ENCODE results near the gene KLHDC7B.
"Not testable (repeated sequence)": the region's sequence is repeated elsewhere in the genome, so short reads cannot be mapped to it uniquely, and the experiment has no call there.

KLHDC7B gene

GRCh38 chr22:50517495-50518260 is 28.0 kb upstream of the KLHDC7B start:
- no peak for DNase-seq (ENCODE audit: low spot score)

DNA sequence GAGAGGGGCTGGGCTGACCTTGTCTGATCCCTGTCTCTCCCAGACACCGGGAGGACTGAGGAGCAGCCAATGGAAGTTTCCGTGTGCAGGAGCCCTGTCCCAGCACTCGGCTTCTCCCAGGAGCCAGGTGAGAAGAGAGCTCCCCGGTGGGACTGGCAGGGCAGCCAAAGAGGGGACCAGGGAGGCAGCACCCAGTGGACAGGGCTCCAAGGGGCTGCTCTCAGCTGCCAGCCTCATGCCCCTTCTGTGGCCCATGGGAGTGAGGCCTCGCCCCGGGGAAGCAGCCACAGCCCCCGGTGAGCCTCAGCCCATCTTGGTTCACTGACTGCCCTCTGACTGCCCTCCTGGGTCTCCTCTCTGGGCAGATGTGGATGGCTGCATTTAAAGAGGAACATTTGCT is 27.1 kb upstream of the KLHDC7B start:
- no peak for DNase-seq (ENCODE audit: low spot score)

- DNase-seq (ENCODE audit: low spot score), result no peak
These were observed 26.5 kb upstream of the KLHDC7B start for GRCh38 chr22:50519151-50519550.

- DNase-seq (ENCODE audit: low spot score), result not testable (repeated sequence)
These were observed 25.5 kb upstream of the KLHDC7B start for GRCh38 chr22:50520184-50520583.

DNA sequence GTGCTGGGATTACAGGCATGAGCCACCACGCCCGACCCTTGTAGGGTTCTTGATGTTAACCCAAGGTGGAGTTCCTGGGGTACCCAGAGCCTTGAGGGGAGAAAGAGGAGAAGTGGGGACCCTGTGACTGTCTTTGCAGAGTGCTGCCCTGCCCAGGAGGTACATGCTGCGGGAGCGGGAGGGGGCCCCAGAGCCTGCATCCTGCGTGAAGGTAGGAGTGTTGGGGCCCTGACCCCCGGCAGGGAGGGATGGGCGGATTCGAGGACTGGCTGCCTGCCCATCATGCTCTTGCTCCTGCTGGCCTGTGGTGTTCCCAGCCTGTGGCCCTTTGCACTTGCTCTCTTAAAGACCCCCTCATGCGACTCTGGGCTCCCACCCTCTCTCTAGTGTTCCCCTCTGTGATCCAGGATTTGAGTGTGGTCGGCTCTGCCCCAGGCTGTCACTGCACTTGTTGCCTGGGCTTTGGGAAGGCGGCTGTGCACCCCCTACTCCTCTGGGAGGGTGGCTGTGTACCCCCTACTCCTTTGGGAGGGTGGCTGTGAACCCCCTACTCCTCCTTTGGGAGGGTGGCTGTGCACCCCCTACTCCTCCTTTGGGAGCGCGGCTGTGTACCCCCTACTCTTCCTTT is 24.8 kb upstream of the KLHDC7B start:
- DNase-seq (ENCODE audit: low spot score), result no peak

- DNase-seq (ENCODE audit: low spot score), result no peak
These were observed 24.0 kb upstream of the KLHDC7B start for GRCh38 chr22:50521710-50522109.

DNA sequence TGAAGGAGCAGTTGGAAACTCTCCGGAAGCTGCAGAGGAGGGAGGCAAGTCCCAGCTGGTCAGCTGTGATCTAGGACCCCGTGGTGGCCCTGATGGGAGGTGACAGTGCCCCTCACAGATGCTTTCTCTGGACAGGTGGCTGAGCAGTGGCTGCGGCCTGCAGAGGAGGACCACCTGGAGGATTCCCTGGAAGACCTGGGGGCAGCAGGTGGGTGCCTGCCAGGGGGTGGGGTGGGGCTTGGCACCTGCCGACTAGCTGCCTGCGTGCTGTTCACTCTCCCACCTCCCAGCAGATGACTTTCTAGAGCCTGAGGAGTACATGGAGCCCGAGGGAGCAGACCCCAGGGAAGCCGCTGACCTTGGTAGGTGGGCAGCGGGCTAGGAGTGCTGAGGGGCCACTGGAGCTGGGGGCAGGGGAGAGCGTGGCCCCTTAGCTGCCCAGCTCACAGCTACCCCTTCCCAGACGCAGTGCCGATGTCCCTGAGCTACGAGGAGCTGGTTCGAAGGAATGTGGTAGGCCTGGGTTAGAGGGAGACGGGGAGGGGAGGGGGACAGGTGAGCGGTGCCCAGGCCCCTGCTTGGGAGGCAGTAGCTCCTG is 23.4 kb upstream of the KLHDC7B start:
- no peak for DNase-seq (ENCODE audit: low spot score)

- no peak for DNase-seq (ENCODE audit: low spot score)
These were observed 22.8 kb upstream of the KLHDC7B start for GRCh38 chr22:50522806-50523438.

DNA sequence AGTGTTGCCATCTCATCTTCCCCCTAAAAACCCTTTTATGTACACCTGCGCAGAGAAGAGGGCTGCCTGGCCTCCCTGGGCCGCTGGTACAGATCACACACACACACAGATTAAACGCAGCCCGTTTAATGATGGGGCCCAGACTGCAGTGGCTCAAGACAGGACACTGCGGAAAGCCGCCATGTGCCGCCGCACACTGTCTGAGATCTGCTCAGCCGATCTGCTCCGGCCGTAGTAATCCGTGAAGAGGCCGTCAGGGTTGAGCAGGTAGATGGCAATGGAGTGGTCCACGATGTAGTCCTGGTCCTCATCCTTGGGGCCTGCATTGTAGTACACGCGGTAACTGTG is 22.3 kb upstream of the KLHDC7B start:
- no peak for DNase-seq (ENCODE audit: low spot score)

GRCh38 chr22:50523806-50524675 is 21.7 kb upstream of the KLHDC7B start:
- DNase-seq (ENCODE audit: low spot score), result no peak

GRCh38 chr22:50524676-50525103 is 21.0 kb upstream of the KLHDC7B start:
- peak; percentile 23 for DNase-seq (ENCODE audit: low spot score)

DNA sequence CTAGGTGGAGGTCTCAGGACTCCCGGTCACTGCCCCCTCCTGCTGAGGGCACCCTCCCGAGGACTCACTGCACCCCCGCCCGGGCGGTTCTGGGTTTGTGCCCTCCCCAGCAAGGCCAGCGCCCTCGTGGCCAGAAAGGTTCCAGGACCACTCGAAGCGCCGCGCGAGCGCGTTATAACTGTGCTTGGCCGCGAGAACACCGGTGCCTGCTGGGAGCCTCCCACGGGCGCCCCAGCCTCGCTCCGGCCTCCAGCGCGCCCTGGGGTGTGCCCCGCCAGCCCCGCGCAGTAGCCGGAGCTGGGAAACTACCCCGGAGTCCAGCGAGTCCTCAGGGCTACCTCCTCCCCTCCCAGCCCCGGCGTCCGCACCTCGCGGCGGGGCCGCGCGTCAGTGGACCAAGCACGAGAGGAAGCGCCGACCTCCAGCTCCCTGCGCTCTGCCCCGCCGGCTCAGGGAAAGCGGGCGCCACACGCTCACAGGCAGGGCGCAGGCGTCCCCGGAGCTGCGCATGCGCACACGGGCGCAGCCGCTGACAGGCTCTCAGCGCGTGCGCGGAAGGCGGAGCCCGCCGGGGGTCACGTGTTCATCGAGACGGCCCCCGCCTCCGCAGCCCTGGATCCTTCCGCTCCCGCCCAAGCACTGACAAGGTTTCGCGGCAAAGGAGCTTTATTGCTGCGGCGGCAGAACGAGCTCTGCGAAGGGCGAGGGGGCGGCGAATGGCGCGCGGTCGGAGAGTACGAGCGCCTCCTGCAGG is 20.4 kb upstream of the KLHDC7B start, which contains the start of gene SCO2:
Gene SCO2 (minus strand): TSS at position 495 of the 754 bp plus-strand sequence. CDS start 1,187 bp downstream, outside the sequence.
- peak; percentile 95 for DNase-seq (ENCODE audit: low spot score)

GRCh38 chr22:50525858-50526107 is 19.9 kb upstream of the KLHDC7B start:
- no peak for DNase-seq (ENCODE audit: low spot score)

DNA sequence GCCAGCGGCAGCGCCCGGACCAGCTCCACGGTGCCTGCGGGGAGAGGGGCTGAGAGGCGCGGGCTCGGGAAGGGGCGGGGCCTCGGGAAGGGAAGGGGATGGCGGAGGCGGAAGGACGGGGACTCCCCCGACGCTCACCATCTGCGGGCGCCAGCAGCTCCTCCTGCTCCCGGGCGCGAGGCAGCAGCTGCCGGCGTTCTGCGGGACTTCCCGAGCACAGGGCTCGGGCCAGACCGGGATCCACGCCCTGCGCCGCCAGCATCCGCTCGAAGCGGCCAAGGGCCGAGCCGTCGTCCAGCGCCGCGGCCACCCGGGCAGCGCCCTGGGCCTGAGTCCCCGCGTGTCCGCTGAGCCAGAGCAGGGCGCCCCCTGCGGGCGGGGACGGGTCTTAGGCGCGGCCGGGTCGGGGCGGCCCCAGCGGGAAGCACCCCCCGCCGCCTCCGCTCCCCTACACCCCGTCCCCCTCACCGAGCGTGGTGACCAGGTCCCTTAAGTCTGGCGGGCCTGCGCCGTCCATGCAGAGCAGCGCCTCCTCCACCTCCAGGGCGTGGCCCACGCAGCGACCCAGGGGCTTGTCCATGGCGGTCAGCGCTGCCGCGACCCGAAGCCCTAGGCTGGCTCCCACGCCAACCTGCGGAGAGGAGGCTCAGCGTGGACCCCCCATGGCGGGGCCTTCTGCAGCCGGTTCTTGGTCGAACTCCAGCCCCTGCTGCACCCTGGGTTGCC is 19.4 kb upstream of the KLHDC7B start:
- DNase-seq (ENCODE audit: low spot score), result peak; percentile 62

DNA sequence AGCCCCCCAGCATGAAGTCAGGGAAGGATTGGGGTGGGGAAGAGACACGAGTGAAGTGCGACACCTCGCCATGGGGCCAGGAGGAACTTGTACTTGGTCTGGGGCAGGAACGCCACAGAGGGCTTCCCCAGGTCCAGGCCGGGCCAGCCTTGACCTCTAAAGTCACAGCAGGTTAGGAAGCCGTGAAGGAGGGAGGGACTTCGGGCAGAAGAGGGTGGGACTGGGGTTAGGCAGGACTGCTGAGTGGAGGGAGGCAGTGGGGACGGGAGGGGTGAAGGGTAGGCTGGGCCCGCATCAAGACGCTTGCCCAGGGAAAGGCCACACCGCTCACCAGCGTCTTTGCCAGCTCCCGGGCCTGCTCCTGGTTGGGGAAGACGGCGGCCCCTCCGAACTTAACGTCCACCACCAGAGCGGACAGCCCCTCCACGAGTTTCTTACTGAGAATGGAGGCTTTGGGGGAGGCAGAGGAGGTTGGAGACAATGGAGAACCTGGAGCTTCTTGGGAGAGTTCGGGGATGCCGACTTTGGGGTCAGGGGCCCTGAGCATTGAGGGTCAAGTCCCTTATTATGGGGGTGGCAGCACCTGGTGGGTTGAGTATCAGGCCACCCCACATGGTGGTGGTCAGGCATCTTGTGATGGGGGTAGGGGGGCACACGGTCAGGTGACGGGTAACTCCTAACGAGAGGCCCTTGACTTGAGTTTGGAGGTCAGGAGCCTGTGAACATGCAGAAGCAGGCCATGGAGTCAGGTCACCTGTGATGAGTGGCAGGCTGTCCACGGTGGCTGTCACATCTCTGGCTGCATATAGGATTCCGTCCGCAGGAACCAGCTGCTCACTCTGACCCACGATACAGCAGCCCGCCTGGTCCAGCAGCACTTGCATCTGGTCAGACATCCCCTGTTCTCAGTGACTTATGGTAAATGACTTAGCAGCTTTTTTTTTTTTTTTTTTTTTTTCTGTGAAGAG is 18.6 kb upstream of the KLHDC7B start:
- peak; percentile 30 for DNase-seq (ENCODE audit: low spot score)

DNA sequence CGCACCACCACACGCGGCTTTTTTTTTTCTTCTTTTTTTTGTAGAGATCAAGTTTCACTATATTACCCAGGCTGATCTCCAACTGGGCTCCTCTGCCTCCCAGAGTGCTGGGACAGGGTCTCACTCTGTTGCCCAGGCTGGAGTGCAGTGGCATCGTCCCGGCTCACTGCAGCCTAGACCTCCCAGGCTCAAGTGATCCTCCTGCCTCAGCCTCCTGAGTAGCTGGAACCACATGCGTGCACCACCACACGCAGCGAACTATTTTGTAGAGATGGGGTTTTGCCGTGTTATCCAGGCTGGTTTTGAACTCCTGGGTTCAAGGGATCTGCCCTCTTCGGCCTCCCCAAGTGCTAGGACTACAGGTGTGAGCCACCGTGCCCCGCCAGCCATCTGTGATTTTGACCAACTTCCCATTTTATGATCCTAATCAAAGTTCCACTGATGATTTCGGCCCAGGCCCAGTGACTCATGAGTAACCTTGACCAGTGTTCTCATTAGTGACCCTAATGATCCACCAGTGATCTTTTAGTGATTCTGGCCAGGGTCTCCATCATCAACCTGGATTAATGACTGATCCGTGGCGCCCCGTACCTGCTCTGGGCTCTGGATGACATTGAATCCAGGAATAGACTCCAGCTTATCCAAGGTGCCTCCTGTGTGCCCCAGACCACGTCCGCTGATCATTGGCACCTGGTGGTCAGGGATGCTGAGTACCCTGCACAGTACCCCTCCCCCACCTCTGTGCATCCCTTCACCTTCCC is 17.6 kb upstream of the KLHDC7B start:
- no peak for DNase-seq (ENCODE audit: low spot score)

DNA sequence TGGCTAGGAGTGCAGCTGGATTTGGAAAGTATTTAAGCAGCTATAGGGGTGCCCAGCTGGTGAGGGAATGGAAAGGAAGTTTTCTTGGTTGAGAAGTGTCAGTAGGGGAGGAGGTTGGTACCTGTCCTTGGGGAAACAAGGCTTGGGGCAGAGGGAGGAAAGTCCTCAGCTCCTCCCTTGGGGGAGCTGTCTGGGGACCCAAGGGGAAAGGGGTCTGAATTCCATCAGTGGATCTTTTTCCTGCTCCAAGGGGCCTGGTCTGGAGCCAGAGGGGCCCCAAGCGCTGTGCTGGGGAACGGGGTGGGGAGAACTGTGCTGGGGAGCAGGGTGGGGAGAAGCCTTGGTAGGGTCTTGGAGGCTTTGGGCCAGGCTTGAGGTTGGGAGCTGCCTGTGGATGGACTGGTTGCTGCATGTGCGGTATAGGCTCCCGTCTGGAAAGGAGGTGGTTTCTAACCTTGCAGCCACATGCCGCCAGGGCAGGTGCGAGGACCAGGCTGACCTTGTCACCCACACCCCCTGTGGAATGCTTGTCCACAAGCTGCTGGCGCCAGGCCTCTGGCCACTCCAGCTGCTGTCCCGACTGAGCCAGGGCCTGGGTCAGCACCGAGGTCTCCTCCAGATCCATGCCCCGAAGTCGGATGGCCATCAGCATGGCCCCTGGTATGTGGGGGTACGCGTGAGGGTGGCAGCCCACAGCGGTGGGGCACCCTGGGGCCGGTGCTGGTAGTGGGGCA is 16.9 kb upstream of the KLHDC7B start:
- DNase-seq (ENCODE audit: low spot score), result no peak

GRCh38 chr22:50529416-50529896 is 16.2 kb upstream of the KLHDC7B start:
- no peak for DNase-seq (ENCODE audit: low spot score)
